Vagina (tissue), 2 donors: ENCODE measurements around the gene TNS1.

Experiments
- CTCF ChIP-seq, 3 experiments: fragments of 450-650 bp in 2 of 3; fragments of 200-600 bp in 1 of 3; sonication (generic) in 1 of 3; IDR thresholded peaks; one replicate each; pipeline ENCODE4 v1.5.1; 2017 to 2019; ENCODE audit warnings: antibody characterized with exemption in 3 of 3, mild to moderate bottlenecking in 2 of 3, moderate library complexity in 2 of 3
- POLR2A ChIP-seq, 2 donors: fragments of 450-650 bp; IDR thresholded peaks; one replicate each; pipeline ENCODE4 v1.6.1; 2017; ENCODE audit warnings: antibody characterized with exemption in 2 of 2, mild to moderate bottlenecking in 2 of 2, moderate library complexity in 2 of 2

- no peak for TF ChIP-seq CTCF (IDR thresholded peaks at IDR 0.05)
- TF ChIP-seq POLR2A (IDR thresholded peaks at IDR 0.05): no peak
Measured at GRCh38 chr2:217929757-217930707, 72.8 kb downstream of the TNS1 start.
